Brain pericyte (primary cell): ENCODE results near the gene CEACAM20.
"Not testable (repeated sequence)": the region's sequence is repeated elsewhere in the genome, so short reads cannot be mapped to it uniquely, and the experiment has no call there.

Experiments
- DNase-seq: peaks from one replicate; pipeline ENCODE4 v3.0.0-alpha.2; 2012; ENCODE audit warnings: low read depth, low spot score

The CEACAM20 gene

DNA sequence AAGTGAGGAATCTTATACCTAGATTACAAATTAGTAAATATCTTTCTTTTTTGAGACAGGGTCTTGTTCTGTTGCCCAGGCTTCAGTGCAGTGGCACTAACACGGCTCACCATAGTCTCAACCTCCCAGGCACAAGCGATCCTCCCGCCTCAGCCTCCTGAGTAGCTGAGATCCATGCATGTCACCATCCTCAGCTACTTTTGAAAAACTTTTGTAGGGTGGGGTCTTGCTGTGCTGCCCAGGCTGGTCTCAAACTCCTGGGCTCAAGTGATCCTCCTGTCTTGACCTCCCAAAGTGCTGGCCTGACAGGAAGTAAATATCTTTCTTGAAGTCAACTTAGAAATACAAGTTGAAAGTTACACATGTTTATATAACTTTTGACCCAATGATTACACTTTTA, 20.0 kb upstream of the CEACAM20 start:
- no peak for DNase-seq

DNA sequence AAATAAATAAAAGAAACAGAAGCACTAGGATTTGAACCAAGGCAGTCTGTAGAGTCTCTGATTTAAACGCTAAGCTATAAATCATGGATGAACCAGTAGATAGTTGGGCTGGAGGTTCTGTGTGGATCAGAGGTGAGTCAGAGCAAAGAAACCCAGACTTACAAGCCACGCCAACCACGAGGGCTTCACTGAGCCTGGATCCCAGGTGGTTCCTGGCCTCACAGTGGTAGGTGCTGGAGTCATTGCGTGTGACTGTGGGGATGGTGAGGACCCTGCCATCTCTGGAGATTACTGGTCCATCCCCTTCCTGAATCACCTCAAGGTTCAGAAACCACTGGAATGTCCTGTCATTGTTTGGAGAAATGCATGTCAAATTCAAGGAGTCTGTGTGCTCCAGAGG, 19.3 kb upstream of the CEACAM20 start:
- DNase-seq, result no peak

DNA sequence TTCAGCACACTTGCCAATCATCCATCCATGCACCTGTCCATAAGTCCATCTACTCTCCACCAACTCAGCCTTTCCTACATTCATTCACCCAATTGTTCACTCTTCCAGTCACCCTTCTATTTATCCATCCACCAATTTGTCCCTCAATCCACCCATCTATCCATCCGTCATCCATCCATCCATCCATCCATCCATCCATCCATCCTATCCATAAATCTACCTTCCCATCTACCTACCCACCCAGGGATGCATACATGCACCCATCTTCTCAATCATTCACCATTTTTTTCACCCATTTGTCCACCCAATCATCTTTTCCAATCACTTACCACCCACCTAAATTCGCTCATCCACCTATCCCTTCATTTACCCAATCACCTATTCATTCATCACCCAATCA, 14.6 kb upstream of the CEACAM20 start:
- DNase-seq, result no peak

DNA sequence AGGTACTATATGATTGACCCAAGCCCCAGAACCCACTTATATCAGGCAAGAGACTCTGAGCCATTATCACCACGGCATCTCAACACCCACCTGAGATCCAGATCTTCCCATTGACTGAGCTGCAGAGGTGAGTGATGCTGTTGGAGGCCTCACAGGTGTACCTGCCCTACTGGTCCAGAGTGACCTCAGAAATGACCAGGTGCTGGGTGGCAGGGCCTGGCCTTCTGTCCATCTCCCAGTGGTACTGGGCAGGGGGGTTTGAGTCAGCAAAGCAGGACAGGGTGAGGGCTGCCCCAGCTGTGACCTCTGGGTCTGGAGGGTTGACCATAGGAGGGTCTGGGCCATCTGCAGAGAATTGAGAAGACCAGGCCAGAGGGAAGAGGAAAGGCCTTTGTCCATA, 13.2 kb upstream of the CEACAM20 start:
- no peak for DNase-seq

DNA sequence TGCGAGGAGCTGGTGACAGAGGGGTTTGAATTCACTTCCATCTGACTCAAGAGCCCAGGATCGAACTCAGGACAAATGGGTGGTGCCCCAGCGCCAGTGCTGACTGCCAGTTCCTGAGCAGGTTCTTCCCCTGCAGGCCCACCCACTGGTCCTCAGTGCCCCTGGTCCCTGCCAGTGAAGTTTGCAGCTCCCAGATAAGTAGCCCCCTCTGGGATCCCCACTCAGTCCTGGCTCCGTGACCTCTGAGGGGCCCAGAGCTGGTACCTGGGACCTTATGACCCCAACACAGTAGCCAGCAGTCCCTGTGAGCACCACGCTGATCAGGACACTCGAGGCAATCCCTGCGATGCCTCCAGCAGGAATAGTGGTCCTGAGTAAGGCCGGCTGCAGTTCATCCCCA, 11.3 kb upstream of the CEACAM20 start:
- no peak for DNase-seq

DNA sequence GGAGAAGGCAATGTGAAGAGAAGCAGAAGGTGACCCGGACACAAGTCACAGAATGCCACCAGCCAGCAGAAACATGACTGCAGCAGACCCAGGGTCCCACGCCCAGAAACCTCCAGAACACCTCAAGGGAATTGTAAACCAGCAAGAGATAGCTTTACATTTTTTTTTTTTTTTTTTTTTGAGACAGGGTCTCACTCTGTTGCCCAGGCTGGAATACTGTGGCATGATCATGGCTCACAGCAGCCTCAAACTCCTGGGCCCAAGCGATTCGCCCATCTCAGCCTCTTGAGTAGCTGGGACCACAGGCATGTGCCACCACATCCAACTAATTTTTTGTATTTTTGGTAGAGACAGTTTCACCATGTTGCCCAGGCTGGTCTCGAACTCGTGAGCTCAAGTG, 10.5 kb upstream of the CEACAM20 start:
- DNase-seq, result no peak

DNA sequence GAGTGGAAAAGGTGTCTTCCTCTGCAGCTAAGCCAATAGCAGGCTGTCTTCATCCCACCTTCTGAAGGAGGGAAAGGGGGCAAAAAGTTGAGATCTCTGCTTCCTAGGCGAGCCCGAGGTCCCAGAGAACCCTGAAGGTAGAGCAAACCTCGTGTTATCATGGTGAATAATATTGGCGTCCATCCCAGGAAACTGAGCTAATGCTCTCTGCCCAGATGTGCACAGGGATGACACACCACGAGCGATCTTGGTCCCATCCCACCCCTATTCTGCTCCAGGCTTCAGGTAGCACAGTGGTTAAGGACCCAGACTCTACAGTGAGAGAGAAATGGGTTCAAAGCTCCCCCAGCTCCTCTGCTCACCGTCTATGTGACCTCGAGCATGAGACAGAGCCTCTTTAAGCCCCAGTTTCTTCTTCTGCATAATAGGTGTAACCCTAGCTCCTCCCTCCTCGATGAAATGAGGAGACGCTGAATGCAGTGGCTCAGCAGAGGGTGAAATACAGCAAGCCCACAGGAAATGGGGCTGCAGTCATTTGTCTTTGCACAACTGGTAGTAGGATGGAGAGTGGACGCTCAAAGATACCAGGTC, 9.9 kb upstream of the CEACAM20 start:
- DNase-seq, result no peak

DNA sequence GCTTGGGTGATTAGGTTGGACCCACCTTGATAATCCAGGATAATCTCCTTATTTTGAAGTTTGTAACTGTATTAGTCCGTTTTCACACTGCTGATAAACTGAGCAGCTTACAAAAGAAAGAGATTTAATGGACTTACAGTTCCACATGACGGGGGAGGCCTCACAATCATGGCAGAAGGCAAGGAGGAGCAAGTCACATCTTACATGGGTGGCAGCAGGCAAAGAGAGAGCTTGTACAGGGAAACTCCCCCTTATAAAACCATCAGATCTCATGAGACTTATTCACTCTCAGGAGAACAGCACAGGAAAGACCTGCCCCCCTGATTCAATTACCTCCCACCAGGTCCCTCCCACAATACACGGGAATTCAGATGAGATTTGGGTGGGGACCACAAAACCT, 5.9 kb upstream of the CEACAM20 start:
- DNase-seq, result not testable (repeated sequence)

DNA sequence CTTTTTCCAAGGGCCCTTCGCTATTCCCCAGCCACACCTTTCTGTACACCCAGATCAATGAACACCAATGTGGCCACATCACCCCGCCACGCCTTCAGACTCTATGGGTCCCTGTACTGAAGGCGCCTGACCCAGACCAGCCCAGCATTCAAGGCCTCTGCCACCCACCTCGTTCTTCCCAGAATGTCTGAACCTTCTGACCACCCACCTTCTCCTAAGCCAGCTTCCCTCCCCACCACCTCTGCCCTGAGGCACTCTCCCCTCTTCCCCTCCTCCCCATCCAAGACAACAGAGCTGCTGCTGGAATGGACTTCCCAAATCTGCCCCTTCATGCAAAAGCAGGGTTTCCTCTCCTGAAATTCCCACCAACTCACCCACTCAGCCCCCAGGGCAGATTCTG, 3.3 kb upstream of the CEACAM20 start:
- DNase-seq, result no peak

DNA sequence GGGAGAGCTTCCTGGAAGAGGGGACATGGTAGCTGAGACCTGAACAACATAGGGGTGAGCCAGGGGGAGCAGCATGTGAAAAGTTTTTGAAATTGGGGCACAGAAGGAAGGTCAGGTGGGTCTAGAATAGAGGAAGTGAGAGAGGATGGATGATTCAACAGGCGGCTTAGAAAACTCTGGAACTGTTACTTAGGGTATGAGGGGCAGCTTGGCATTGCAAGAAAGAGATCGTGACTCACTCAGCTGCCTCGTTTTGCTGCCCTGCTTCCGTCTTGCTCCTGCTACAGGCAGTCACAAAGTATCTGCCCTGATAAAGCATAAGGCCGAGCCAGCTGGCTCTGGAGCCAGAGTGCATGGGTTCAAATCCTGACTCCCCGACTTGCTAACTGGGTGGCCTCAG, 1.3 kb upstream of the CEACAM20 start:
- no peak for DNase-seq

DNA sequence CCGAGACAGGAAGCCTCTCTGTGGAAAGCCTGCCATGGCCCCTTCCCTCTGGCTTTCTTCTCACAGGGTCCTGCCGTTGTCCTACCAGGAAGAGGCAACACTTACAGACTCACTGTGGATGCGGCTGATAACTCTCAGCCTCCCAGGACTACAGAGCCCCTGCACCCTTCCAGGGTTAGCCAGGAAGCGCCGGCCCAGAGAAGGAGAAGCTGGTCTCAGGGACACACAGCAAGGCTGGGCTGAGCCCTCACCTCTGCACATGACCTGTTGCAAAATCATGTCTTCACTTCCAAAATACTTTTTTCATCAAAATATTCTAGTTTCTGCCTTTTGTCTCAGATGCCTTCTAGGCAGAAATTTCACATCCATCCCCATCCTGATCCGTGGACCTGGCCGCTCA, 1.9 kb downstream of the CEACAM20 start:
- no peak for DNase-seq

DNA sequence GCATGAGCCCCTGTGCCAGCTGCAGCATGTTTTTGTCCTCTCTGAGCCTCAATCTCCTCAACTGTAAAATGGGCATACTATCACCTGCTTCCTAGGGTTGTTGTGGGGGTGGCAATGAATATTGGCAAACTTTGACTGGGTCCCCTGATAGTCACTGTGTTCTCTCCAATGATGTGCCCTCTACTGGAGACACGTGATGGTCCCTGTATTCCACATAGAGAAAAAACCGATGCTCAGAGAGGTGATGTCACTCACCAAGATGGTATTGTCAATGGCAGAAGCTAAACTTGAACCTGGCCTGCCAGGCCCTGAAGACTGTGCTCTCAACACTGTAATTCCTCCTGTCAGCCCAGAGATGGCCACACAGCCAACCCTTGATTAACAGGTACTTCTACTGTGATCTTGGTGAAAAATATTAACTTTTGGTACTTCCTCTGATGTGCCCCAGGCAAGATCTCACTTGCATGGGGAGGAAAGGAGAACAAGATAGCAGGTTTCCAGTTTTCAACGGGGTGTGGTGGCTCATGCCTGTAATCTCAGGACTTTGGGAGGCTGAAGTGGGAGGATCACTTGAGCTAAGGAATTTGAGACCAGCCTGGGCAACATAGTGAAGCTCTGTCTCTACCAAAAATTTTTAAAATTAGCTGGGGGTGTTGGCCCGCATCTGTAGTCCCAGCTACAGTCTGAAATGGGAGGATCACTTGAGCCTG, 3.6 kb downstream of the CEACAM20 start:
- DNase-seq, result no peak

DNA sequence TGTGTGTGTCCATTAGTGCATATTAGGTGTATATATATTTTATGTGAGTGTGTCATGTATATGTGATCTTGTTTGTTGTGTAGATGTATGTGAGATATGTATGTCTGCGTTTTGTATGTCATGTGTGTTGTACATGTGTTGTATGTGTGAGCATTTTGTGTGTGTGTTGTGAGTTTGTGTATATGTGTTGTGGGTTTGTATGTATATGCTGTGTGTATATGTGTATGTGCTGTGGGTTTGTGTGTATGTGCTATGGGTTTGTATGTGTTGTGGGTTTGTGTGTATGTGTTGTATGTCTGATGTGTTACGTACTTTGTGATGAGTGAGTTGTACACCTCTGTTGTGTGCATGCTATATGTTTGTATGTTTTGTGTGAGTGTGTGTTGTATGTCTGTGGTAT, 8.1 kb downstream of the CEACAM20 start:
- DNase-seq, result no peak

DNA sequence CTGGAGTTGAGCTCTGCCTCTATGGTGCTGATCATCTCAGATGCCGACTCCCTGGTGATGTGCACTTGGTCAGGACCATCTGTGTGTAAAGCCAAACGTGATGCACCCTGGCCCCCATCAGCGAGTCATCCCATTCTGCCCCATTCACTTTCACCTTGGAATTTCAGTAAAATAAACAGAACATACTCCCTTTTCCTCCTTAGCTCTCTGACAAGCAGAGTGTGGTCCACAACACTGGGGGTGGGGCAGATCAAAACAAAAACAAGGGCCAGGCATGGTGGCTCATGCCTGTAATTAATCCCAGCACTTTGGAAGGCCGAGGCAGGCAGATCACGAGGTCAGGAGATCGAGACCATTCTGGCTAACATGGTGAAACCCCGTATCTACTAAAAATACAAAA, 12.3 kb downstream of the CEACAM20 start:
- DNase-seq, result no peak

DNA sequence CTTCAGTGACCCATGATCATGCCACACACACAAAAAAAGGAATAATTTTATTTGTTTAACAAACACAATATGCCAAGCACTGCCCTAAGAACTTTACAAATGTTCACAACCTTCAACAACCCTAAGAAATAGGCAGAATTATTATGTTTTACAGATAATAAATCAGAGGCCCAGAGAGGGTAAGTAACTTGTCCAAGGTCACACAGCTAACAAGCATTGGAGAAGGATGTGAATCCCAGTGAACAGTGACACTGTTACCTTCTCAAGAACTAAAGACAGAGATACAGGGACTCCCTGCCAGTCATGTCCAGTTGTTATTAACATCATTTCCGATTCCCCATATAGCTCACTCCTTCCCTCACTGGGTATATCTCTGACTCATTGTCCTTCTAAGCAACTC, 13.6 kb downstream of the CEACAM20 start:
- DNase-seq, result no peak

DNA sequence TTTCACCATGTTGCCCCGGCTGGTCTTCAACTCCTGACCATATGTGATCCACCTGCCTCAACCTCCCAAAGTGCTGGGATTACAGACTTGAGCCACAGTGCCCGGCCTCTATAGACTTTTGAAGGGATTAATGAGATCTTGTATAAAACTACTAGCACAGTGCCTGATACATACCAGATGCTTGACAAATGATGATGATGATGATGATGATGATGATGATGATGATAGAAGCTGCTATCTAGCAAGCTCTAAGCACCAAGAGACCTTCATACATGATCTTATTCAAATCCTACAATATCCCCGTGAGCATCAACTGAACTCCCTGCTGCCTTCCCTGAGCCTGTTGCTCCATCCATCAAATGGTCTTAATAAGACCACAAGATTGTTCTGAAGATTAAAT, 14.4 kb downstream of the CEACAM20 start:
- no peak for DNase-seq

DNA sequence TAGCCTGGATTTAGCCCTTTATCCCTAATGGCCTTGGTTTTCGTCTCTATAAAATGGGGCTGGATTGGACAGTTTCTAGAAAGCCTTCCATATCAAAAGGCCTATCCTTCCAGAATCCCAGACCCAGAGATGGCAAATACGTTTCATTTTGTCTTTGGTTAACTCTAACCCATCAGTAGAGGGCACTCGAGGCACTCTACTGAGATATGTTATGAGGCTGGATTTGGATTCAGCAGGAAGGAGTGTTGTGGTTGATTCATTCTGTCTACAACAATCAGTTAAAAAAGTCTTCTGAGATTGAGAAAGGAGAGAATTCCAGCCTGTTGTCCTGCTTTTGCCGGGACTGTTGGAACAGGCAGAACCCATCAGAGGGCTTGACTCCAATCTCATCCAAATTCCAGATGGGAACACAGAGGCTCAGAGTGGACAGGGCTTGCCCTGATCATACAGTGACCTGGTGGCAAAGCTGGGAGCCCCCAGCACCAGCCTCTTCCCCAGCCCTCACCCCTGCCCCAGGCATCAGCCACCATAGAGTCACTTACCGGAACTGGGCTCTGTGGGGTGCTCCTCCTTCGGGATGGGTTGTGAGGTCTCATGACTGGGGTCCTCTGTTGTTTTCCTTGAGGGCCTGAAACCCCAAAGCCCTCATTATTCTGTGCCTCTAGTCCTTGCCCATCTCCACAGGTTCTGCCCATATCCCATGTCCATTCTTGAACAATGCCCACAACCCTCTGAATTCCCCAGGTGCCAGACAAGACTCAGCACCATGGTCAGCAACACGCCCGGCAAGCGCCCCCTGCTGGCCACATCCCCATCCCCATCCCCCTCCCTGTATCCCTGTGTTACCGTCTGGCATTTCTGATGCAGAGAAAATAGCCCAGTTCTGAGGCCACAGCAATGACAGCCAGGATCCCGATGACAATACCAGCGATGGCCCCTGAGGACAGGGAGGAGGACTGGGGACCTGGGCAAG, 16.9 kb downstream of the CEACAM20 start:
- DNase-seq, result no peak

DNA sequence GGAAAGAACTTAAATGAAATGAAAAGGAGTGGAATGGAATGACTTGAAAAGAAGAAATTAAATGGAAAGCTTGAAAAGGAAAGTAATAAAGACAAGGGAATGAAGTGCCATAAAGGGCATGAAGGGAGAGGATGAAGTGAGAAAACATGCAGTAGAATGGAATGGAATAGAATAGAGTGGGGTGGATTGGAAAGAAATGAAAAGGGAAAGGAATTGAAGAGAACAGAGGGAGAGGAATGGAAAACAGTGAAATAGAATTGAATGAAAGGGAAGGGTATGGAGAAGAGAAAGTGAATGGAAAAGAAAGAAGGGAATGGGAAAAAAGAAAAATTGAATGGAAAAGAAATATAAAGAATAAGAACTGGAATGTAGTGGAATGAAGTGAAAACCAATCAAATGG, 20.0 kb downstream of the CEACAM20 start:
- no peak for DNase-seq

DNA sequence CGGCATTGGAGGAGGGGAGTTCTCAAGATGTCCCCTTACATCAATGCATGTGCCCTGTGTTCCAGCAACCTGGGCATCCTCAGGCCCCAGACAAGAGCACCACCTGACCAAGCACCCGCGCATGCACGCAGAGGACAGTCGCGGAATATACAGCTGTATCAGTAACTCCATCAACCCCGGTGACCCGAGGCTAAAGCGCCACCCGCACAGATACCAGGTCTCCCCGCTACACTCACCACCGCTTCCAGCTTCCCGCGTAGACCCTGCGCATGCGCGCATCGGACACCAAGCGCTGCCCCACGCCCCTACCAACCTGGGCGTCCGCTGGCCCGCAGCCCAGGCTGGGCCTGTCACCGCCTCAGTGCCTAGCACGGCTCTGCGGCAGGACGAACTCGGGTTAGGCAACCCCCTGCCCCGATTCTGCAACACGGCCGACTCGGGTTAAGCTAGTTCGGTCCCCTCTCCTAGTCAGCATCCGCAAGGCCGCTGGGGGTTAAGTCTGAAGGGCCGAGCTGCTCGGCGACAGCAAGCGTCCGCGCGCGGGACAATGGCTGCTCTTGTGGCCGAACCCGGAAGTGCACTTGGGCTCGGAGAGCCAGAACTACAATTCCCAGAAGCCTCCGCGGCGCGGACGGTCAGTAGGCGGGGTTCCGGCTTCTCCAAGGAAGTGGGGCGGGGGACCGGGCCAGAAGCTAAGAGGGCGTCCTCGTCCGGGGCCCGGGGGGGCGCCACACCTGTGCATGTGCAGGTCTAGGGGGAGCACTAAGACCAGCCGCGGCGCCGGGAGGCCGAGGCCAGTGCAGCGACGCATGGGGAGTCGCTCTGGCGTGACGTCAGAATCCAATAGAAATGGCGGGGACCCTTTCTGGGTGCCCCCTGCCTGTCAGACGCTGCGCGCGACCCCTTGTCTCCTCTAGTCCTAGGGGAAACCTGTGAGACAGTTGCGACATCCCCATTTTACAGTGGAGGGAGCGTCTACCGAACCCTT, 29.2 kb downstream of the CEACAM20 start, which contains the start of gene ZNF180:
Gene ZNF180 (minus strand): TSS at position 561 of the 988 bp plus-strand sequence. CDS start 3,188 bp downstream, outside the sequence.
- peak; percentile 84 for DNase-seq

DNA sequence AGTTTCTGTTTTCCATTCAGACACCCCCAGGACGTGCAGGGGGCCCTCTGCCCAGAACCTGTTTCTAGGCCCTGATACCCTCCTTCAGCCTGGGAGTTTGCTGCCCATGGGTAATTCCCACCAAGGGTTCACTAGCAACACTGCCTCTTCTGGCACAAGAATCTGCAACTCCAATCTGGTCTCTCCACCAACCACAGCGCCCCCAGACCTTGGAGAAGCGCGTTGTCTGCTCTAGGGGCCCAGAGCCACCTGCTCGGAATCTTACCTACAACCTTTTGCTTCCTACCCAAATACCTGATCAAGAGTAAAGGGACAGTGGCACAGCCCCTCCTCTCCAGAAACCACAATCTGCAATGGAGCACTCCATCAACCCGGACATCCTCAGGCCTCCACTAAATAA, 29.9 kb downstream of the CEACAM20 start:
- no peak for DNase-seq

DNA sequence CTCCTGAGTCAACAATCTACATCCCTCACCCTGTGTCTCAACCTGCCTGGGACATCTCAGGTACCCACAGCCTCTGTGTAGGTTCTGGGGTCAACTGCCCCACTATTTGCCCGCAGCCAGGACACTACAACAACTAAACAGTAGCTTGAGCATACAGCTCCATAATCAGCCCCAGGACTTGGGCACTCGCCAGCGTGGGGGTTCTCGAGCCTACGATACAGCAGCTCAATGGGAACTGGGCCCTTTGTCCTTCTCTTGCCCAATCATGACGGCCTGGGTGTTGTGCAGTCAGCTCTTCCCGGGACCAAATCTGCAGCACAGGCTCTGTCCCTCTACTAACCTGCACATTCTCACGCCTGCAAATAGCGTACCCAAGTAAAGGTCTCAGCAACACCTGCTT, 30.5 kb downstream of the CEACAM20 start:
- DNase-seq, result no peak
